GM06990 (cell line): Measurements from ENCODE around the gene PRR9.
"Not testable (repeated sequence)": the region's sequence is repeated elsewhere in the genome, so short reads cannot be mapped to it uniquely, and the experiment has no call there.

Source experiments
- DNase-seq: peaks from one replicate; pipeline ENCODE4 v3.0.0-alpha.2; 2011; ENCODE audit not compliant: insufficient read length; ENCODE audit errors: extremely low read depth
- H3K27me3 ChIP-seq: replicated peaks from 2 replicates; pipeline ENCODE4 v1.6.0; 2011; ENCODE audit warnings: low read length; ENCODE audit not compliant: control insufficient read depth, insufficient read depth
- H3K36me3 ChIP-seq: 2 replicates; pipeline ENCODE4 v1.5.1; 2011; ENCODE audit warnings: low read length; ENCODE audit not compliant: control insufficient read depth, insufficient read depth
- H3K4me3 ChIP-seq: replicated peaks from 2 replicates; pipeline ENCODE4 v1.5.1; 2011; ENCODE audit warnings: low read depth, mild to moderate bottlenecking, control low read depth, low read length
- TF ChIP-seq, protein P1 (sequence below): IDR thresholded peaks from 2 replicates; pipeline ENCODE4 v1.5.1; 2011; ENCODE audit warnings: low read length, control low read depth, mild to moderate bottlenecking, inconsistent platforms; ENCODE audit not compliant: insufficient read depth, poor library complexity, severe bottlenecking

Gene PRR9

GRCh38 chr1:153223040-153223891, 5.9 kb downstream of the PRR9 start:
- DNase-seq: not testable (repeated sequence)

GRCh38 chr1:153227810-153228209, 10.4 kb downstream of the PRR9 start:
- no peaks in the 10 kb centered on the region for H3K36me3 ChIP-seq
- no peak overlapping the region for H3K4me3 ChIP-seq
- H3K27me3 ChIP-seq: no peaks in the 10 kb centered on the region; the same call in 1 of the 2 replicates

More at GRCh38 chr1:153223040-153223891, 5.9 kb downstream of the PRR9 start:
- H3K4me3 ChIP-seq, H3K27me3 ChIP-seq, H3K36me3 ChIP-seq: not testable (repeated sequence)
- TF ChIP-seq, protein P1, sequence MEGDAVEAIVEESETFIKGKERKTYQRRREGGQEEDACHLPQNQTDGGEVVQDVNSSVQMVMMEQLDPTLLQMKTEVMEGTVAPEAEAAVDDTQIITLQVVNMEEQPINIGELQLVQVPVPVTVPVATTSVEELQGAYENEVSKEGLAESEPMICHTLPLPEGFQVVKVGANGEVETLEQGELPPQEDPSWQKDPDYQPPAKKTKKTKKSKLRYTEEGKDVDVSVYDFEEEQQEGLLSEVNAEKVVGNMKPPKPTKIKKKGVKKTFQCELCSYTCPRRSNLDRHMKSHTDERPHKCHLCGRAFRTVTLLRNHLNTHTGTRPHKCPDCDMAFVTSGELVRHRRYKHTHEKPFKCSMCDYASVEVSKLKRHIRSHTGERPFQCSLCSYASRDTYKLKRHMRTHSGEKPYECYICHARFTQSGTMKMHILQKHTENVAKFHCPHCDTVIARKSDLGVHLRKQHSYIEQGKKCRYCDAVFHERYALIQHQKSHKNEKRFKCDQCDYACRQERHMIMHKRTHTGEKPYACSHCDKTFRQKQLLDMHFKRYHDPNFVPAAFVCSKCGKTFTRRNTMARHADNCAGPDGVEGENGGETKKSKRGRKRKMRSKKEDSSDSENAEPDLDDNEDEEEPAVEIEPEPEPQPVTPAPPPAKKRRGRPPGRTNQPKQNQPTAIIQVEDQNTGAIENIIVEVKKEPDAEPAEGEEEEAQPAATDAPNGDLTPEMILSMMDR: peak; percentile 63

DNA sequence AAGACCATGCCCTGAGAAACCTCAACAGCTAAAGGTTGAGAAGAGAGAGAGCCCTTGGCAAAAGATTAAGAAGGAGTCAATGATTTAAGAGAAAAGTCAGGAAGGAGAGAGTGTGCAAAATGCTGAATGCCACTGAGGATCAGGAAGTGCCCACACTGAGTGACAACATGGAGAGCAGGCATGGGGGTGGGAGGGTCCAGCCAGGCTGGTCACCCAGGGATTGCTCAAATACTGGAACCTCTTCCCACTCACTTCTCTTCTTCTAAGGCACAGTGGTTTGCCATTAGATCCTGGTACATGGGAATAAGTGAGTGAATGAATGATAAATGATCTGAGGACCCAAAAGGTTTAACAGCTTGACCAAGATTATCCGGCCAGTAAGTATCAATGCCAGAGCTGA, 11.1 kb downstream of the PRR9 start:
- DNase-seq: no peak
- no peaks in the 10 kb centered on the region; the same call in 1 of the 2 replicates for H3K27me3 ChIP-seq
- H3K4me3 ChIP-seq: no peak overlapping the region
- H3K36me3 ChIP-seq: no peaks in the 10 kb centered on the region
- TF ChIP-seq, protein P1: no peak

More at GRCh38 chr1:153227810-153228209, 10.4 kb downstream of the PRR9 start:
- DNase-seq: no peak
- TF ChIP-seq, protein P1: no peak

DNA sequence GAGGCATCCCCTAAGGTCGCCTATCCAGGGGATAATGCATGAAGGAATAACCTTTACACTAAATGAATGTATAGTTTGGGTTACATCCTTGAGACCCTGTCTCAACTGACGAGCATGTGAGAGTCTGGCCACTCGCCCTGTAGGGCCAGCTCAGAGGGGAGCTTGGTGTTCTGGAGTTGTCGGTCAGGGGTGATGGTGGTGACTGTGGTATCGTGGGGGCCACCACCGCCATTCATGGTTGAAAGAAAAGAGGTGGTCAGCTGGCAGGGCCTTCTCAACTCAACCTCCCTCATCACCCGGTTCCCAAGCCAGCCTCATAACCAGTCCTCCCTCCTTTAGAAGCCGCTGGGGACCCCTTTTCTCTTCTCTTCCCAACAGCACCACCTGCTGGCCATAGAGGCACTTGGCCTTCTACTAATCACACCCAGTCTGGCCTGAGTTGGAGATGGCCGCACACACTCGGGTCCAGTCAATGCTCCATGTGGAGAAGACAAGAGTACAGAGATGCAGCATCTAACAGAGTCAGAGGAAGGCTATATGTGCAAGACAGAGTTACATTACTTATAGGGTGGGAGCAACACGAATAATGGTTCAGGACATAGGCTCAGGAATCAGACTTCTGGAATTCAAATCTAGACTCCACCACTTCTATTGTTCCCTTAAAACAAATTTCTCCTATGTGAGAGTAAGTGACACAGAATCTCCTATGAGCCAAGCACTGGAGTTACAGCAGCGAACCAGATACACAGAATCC, 11.9 kb downstream of the PRR9 start:
- not testable (repeated sequence) for H3K36me3 ChIP-seq, H3K4me3 ChIP-seq, DNase-seq, H3K27me3 ChIP-seq
- TF ChIP-seq, protein P1: peak; percentile 66

DNA sequence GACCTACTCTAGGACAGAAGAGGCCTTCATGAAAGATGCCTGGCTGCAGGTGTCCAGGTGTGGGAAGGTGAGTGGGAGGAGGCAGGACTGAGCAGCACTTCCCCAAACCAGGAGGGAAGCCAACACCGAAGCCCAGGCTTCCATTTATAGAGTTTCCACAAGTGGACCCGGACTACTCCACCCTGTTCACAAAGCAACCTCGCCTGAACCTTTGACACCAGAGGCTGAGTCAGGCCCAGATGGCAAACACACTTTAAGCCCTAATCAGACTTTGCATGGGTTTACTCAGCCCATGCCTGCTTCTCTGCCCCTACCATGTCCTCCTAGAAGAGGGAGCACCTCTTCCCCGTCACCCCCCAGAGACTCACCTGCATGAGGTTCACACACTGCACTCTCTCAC, 14.0 kb downstream of the PRR9 start:
- H3K36me3 ChIP-seq: no peaks in the 10 kb centered on the region
- TF ChIP-seq, protein P1: no peak
- no peak for DNase-seq
- no peaks in the 10 kb centered on the region; the same call in 1 of the 2 replicates for H3K27me3 ChIP-seq
- no peak overlapping the region for H3K4me3 ChIP-seq
